Mesendoderm (in vitro differentiated cells): ENCODE measurements around the gene RBP3.

Source experiments
- DNase-seq: peaks from one replicate; pipeline ENCODE4 v3.0.0; 2013
- H2AK5ac ChIP-seq: 2 replicates; pipeline ENCODE4 v1.6.1; 2013; ENCODE audit warnings: low read length, inconsistent platforms
- H2BK120ac ChIP-seq: 2 replicates; pipeline ENCODE4 v1.6.1; 2013; ENCODE audit warnings: low read depth, mild to moderate bottlenecking, low read length, moderate library complexity, mixed read lengths
- H2BK15ac ChIP-seq: replicated peaks from 2 replicates; pipeline ENCODE4 v1.6.1; 2013; ENCODE audit warnings: low read depth, mild to moderate bottlenecking, moderate library complexity
- H2BK5ac ChIP-seq: 2 replicates; pipeline ENCODE4 v1.6.1; 2013; ENCODE audit warnings: low read length, inconsistent platforms
- H3K18ac ChIP-seq: 2 replicates; pipeline ENCODE4 v1.6.1; 2013; ENCODE audit warnings: mild to moderate bottlenecking, low read length, mixed read lengths
- H3K23ac ChIP-seq: one replicate; pipeline ENCODE4 v1.6.1; 2013; ENCODE audit warnings: low read length
- H3K27ac ChIP-seq: 2 replicates; pipeline ENCODE4 v1.5.1; 2013; ENCODE audit warnings: low read depth, mild to moderate bottlenecking, inconsistent platforms, low read length, moderate library complexity
- H3K27me3 ChIP-seq: 2 replicates; pipeline ENCODE4 v1.6.1; 2013; ENCODE audit warnings: low read length, control low read depth, mild to moderate bottlenecking, inconsistent platforms; ENCODE audit not compliant: insufficient read depth, poor library complexity
- H3K36me3 ChIP-seq: 2 replicates; pipeline ENCODE4 v1.6.1; 2013; ENCODE audit warnings: low read length, inconsistent platforms; ENCODE audit not compliant: control insufficient read depth, insufficient read depth
- H3K4ac ChIP-seq: one replicate; pipeline ENCODE4 v1.6.1; 2013; ENCODE audit warnings: low read depth, mild to moderate bottlenecking, low read length, moderate library complexity
- H3K4me1 ChIP-seq: 2 replicates; pipeline ENCODE4 v1.6.1; 2013; ENCODE audit warnings: low read depth, low read length, inconsistent platforms; ENCODE audit not compliant: control insufficient read depth
- H3K4me2 ChIP-seq: 2 replicates; pipeline ENCODE4 v1.6.1; 2013; ENCODE audit warnings: low read length
- H3K4me3 ChIP-seq: 2 replicates; pipeline ENCODE4 v1.5.1; 2013; ENCODE audit warnings: mild to moderate bottlenecking, low read length
- H3K56ac ChIP-seq: one replicate; pipeline ENCODE4 v1.6.1; 2013; ENCODE audit warnings: low read length
- H3K79me1 ChIP-seq: 2 replicates; pipeline ENCODE4 v1.6.1; 2013; ENCODE audit warnings: low read length, inconsistent platforms
- H3K79me2 ChIP-seq: 2 replicates; pipeline ENCODE4 v1.6.1; 2013; ENCODE audit warnings: mild to moderate bottlenecking, low read length; ENCODE audit not compliant: control insufficient read depth, insufficient read depth
- H3K9ac ChIP-seq: 2 replicates; pipeline ENCODE4 v1.6.1; 2013; ENCODE audit warnings: low read length, inconsistent platforms
- H4K5ac ChIP-seq: one replicate; pipeline ENCODE4 v1.6.1; 2013; ENCODE audit warnings: low read length
- H4K8ac ChIP-seq: one replicate; pipeline ENCODE4 v1.6.1; 2013; ENCODE audit warnings: low read depth, mild to moderate bottlenecking, control low read depth, low read length, moderate library complexity
- WGBS: extraction: QIAGEN DNeasy Blood & Tissue Kit; methylation state at CpG from one replicate; pipeline ENCODE4 v1.1.7; 2013; ENCODE audit warnings: low lambda C conversion rate, missing lambda C conversion rate; ENCODE audit not compliant: insufficient coverage; ENCODE audit errors: extremely low coverage; 5-methylcytosine and 5-hydroxymethylcytosine counted together

The RBP3 gene

GRCh38 chr10:47348661-47349470, 703 bp downstream of the RBP3 start:
- Histone ChIP-seq H3K4me1 (no peaks in the 10 kb centered on the region), H3K36me3 (no peaks in the 10 kb centered on the region), H2AK5ac (no peak overlapping the region), H4K8ac (no peak overlapping the region), H3K9ac (no peak overlapping the region), H3K4ac (no peak overlapping the region), H3K79me2 (no peaks in the 10 kb centered on the region), H2BK120ac (no peak overlapping the region), H3K79me1 (no peaks in the 10 kb centered on the region), H4K5ac (no peak overlapping the region), H3K4me3 (no peak overlapping the region), H3K27ac (no peak overlapping the region), H3K27me3 (no peaks in the 10 kb centered on the region), H2BK15ac (no peak overlapping the region), H3K56ac (no peak overlapping the region), H3K18ac (no peak overlapping the region), H3K23ac (no peak overlapping the region), H2BK5ac (no peak overlapping the region), H3K4me2 (no peak overlapping the region)
- no CpG with 5 or more reads among the region's 36 CpGs for WGBS
- no peak for DNase-seq

- Histone ChIP-seq H2BK120ac (no peak overlapping the region), H2BK15ac (no peak overlapping the region), H3K79me1 (no peaks in the 10 kb centered on the region), H2BK5ac (no peak overlapping the region), H3K18ac (no peak overlapping the region), H3K79me2 (no peaks in the 10 kb centered on the region), H3K4ac (no peak overlapping the region), H3K9ac (no peak overlapping the region), H4K8ac (no peak overlapping the region), H4K5ac (no peak overlapping the region), H3K4me1 (no peaks in the 10 kb centered on the region), H3K56ac (no peak overlapping the region), H3K4me2 (no peak overlapping the region), H3K27me3 (no peaks in the 10 kb centered on the region), H3K4me3 (no peak overlapping the region), H3K23ac (no peak overlapping the region), H3K27ac (no peak overlapping the region), H2AK5ac (no peak overlapping the region), H3K36me3 (no peaks in the 10 kb centered on the region)
- DNase-seq: no peak
- no CpG with 5 or more reads among the region's 22 CpGs for WGBS
Observed at GRCh38 chr10:47349516-47349915, 1.4 kb downstream of the RBP3 start.

- Histone ChIP-seq H3K56ac (no peak overlapping the region), H3K4me1 (no peaks in the 10 kb centered on the region), H3K23ac (no peak overlapping the region), H3K36me3 (no peaks in the 10 kb centered on the region), H2BK15ac (no peak overlapping the region), H2AK5ac (no peak overlapping the region), H3K79me1 (no peaks in the 10 kb centered on the region), H3K27ac (no peak overlapping the region), H3K18ac (no peak overlapping the region), H2BK120ac (no peak overlapping the region), H3K4me3 (no peak overlapping the region), H3K4ac (no peak overlapping the region), H2BK5ac (no peak overlapping the region), H3K9ac (no peak overlapping the region), H3K4me2 (no peak overlapping the region), H3K79me2 (no peaks in the 10 kb centered on the region), H3K27me3 (no peaks in the 10 kb centered on the region), H4K5ac (no peak overlapping the region), H4K8ac (no peak overlapping the region)
- WGBS: no CpG with 5 or more reads among the region's 31 CpGs
- no peak for DNase-seq
Observed at GRCh38 chr10:47349941-47350371, 1.8 kb downstream of the RBP3 start.

- H3K27ac ChIP-seq: no peak overlapping the region
- no peak for DNase-seq
- H3K23ac ChIP-seq: no peak overlapping the region
- H3K79me2 ChIP-seq: no peaks in the 10 kb centered on the region
- no peaks in the 10 kb centered on the region for H3K36me3 ChIP-seq
- no peak overlapping the region for H2BK120ac ChIP-seq
- no peak overlapping the region for H3K4me2 ChIP-seq
- no peak overlapping the region for H2BK5ac ChIP-seq
- no peak overlapping the region for H2AK5ac ChIP-seq
- H3K18ac ChIP-seq: no peak overlapping the region
- no peaks in the 10 kb centered on the region for H3K4me1 ChIP-seq
- H2BK15ac ChIP-seq: no peak overlapping the region
- H3K56ac ChIP-seq: no peak overlapping the region
- H3K9ac ChIP-seq: no peak overlapping the region
- no peak overlapping the region for H3K4me3 ChIP-seq
- WGBS: no CpG with 5 or more reads among the region's 39 CpGs
- no peaks in the 10 kb centered on the region for H3K79me1 ChIP-seq
- no peak overlapping the region for H3K4ac ChIP-seq
- no peak overlapping the region for H4K5ac ChIP-seq
- H4K8ac ChIP-seq: no peak overlapping the region
- H3K27me3 ChIP-seq: no peaks in the 10 kb centered on the region
Observed at GRCh38 chr10:47350671-47351640, 2.8 kb downstream of the RBP3 start.

- no peak overlapping the region for H3K56ac ChIP-seq
- H3K4ac ChIP-seq: no peak overlapping the region
- no peaks in the 10 kb centered on the region for H3K4me1 ChIP-seq
- H3K79me2 ChIP-seq: no peaks in the 10 kb centered on the region
- no peak overlapping the region for H3K4me2 ChIP-seq
- no peak overlapping the region for H3K18ac ChIP-seq
- no peak overlapping the region for H2AK5ac ChIP-seq
- no peak overlapping the region for H3K23ac ChIP-seq
- no peak overlapping the region for H2BK15ac ChIP-seq
- H2BK120ac ChIP-seq: no peak overlapping the region
- H4K5ac ChIP-seq: no peak overlapping the region
- WGBS: no CpG with 5 or more reads among the region's 14 CpGs
- no peak overlapping the region for H3K27ac ChIP-seq
- H3K36me3 ChIP-seq: no peaks in the 10 kb centered on the region
- no peak overlapping the region for H3K4me3 ChIP-seq
- H3K79me1 ChIP-seq: no peaks in the 10 kb centered on the region
- H2BK5ac ChIP-seq: no peak overlapping the region
- H4K8ac ChIP-seq: no peak overlapping the region
- no peak overlapping the region for H3K9ac ChIP-seq
- no peaks in the 10 kb centered on the region for H3K27me3 ChIP-seq
- no peak for DNase-seq
Observed at GRCh38 chr10:47351899-47352815, 4.0 kb downstream of the RBP3 start.
